A172 (cell line): ENCODE data around the gene FAM237A. TPM values are rescaled to one million over a fixed set of nuclear protein-coding genes. Genes with fewer than 3 reads are reported as not detected.
A peak's percentile ranks its signal among the peaks of the same experiment; 100 is the strongest.

Experiments used
- DNase-seq: peaks from one replicate; pipeline ENCODE4 v3.0.0-alpha.2; 2015; ENCODE audit warnings: low spot score
- total RNA-seq: library from RNA; depleted of rRNA; stranded (reverse); fragments of >200 nt; shearing (Covaris generic); gene quantifications from 2 replicates; pipeline ENCODE4 v1.2.3, GENCODE V29; 2014; rRNA removed

FAM237A gene
- total RNA-seq, 1 experiment from 2014 or later: not detected

- DNase-seq: no peak
These were observed 46.7 kb downstream of the FAM237A start for GRCh38 chr2:206688990-206689389.

DNA sequence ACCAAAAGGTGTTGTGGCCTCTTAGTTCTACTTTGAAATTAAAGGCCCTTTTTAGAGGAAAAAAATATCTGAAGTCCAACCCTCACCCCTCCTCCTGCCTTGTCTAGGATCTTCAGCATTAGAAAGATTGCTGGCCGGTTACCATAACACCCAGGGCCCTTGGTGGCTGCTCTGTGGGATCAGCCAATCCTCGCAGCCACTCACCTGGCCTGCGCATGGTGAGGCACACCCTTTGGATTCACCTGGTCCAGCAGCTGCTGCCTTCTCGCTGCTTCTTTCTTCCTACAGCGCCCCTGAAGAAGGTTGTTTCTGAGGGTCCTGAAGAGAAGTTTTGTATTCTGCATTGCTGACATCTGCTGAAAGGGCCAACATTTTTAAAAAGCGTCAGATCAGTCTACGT, 50.7 kb downstream of the FAM237A start:
- no peak for DNase-seq

- DNase-seq: peak; percentile 54
These were observed 51.3 kb downstream of the FAM237A start for GRCh38 chr2:206693399-206694137.

- DNase-seq: no peak
These were observed 54.6 kb downstream of the FAM237A start for GRCh38 chr2:206696910-206697309.

DNA sequence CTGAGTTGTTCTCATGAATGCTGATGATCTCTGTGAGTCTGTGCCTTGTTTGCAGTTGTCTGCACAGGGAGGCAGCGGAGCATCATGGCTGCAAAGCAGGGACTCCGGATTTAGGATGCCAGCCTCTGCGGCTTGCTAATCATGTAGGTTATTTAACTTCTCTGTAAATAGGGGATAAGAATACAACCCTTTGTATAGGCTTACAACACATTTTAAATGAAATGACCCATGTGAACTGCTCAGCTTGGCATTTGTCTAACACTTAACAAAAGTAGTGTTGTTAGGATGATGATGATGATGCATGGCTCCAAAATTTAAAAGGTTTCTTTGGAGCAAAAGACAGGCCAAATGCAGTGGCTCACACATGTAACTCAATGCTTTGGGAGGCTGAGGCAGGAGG, 56.5 kb downstream of the FAM237A start:
- no peak for DNase-seq

Other genes starting within 250 kb of the FAM237A start
- gene ADAM23, start 199.0 kb upstream of the FAM237A start, total RNA-seq: 4.6 and 4.9 TPM in 2 replicates
- not detected in 2 replicates for gene DYTN, start 75.9 kb downstream of the FAM237A start, total RNA-seq
- 5.4 and 9.2 TPM in 2 replicates for gene MDH1B, start 122.8 kb downstream of the FAM237A start, total RNA-seq
- gene FASTKD2, start 123.1 kb downstream of the FAM237A start, total RNA-seq: 62.4 and 77.4 TPM in 2 replicates